SK-N-SH (cell line): Measurements from ENCODE around the gene TGFA. TPM values are rescaled to one million over a fixed set of nuclear protein-coding genes. Genes with fewer than 3 reads are reported as not detected.
A peak's percentile ranks its signal among the peaks of the same experiment; 100 is the strongest.

Experiments used
- CTCF ChIA-PET: fragments of 300-600, 350-600 bp; formaldehyde crosslinking; extraction: SDS; loops from one replicate; lab custom pipeline; 2021; lab: Yijun Ruan, JAX
- POLR2A ChIA-PET: fragments of 350-600 bp; sonication (Branson Sonifier 250); formaldehyde crosslinking; extraction: SDS; loops from one replicate; lab custom pipeline; 2020; ENCODE audit warnings: antibody characterized with exemption, inconsistent platforms; lab: Yijun Ruan, JAX
- DNase-seq: peaks from one replicate; pipeline ENCODE4 v3.0.0; 2012
- H2AFZ ChIP-seq: fragments of 200-600 bp; sonication (generic); 2 replicates; pipeline ENCODE4 v1.8.1; 2016; ENCODE audit warnings: antibody characterized with exemption, mild to moderate bottlenecking, low read depth
- H3F3A ChIP-seq: fragments of 200-600 bp; sonication (generic); replicated peaks from 2 replicates; pipeline ENCODE3; 2016; ENCODE audit warnings: antibody characterized with exemption, mild to moderate bottlenecking; ENCODE audit not compliant: insufficient read depth
- H3K27ac ChIP-seq, 2 experiments: fragments of 200-500 bp in 1 of 2; fragments of 200-600 bp in 1 of 2; sonication (Bioruptor generic) in 1 of 2; sonication (generic), shearing (Covaris generic) in 1 of 2; 2 replicates each; pipeline versions ENCODE4 v1.5.1 to v1.6.1; 2014 to 2016; ENCODE audit warnings: low read depth in 2 of 2, inconsistent platforms in 1 of 2, low read length in 1 of 2, mild to moderate bottlenecking in 1 of 2, mixed read lengths in 1 of 2
- H3K27me3 ChIP-seq: fragments of 200-600 bp; sonication (generic), shearing (Covaris generic); 2 replicates; pipeline ENCODE4 v1.6.1; 2016; ENCODE audit warnings: mixed run types; ENCODE audit not compliant: insufficient read depth
- H3K36me3 ChIP-seq, 2 experiments: fragments of 200-500 bp in 1 of 2; fragments of 200-600 bp in 1 of 2; sonication (Bioruptor generic) in 1 of 2; sonication (generic) in 1 of 2; replicated peaks in 1 of 2; 2 replicates each; pipeline versions ENCODE3 to v1.5.1; 2014 to 2016; ENCODE audit warnings: low read length in 1 of 2, mild to moderate bottlenecking in 1 of 2; ENCODE audit not compliant: insufficient read depth in 2 of 2, control insufficient read depth in 1 of 2
- H3K4me1 ChIP-seq, 2 experiments: fragments of 200-500 bp in 1 of 2; fragments of 200-600 bp in 1 of 2; sonication (Bioruptor generic) in 1 of 2; sonication (generic), shearing (Covaris generic) in 1 of 2; 2 replicates each; pipeline versions ENCODE4 v1.5.1 to v1.6.1; 2014 to 2016; ENCODE audit warnings: low read depth in 1 of 2, low read length in 1 of 2, mixed run types in 1 of 2; ENCODE audit not compliant: insufficient read depth in 2 of 2, control insufficient read depth in 1 of 2
- H3K4me2 ChIP-seq: fragments of 200-600 bp; sonication (generic), shearing (Covaris generic); 2 replicates; pipeline ENCODE4 v1.6.1; 2017; ENCODE audit warnings: mixed run types
- H3K4me3 ChIP-seq, 2 experiments: fragments of 200-500 bp in 1 of 2; fragments of 200-600 bp in 1 of 2; sonication (Bioruptor generic) in 1 of 2; sonication (generic), shearing (Covaris generic) in 1 of 2; 2 replicates each; pipeline versions ENCODE4 v1.5.1 to v1.8.1; 2014 to 2016; ENCODE audit warnings: low read depth in 2 of 2, inconsistent platforms in 1 of 2, low read length in 1 of 2, mild to moderate bottlenecking in 1 of 2, mixed read lengths in 1 of 2, moderate library complexity in 1 of 2
- H3K79me2 ChIP-seq: fragments of 200-600 bp; sonication (generic); 2 replicates; pipeline ENCODE4 v1.8.1; 2017; ENCODE audit warnings: mild to moderate bottlenecking; ENCODE audit not compliant: insufficient read depth
- H3K9ac ChIP-seq: fragments of 200-600 bp; sonication (generic); 2 replicates; pipeline ENCODE4 v1.6.1; 2017; ENCODE audit warnings: mixed run types
- H3K9me2 ChIP-seq: fragments of 200-600 bp; sonication (generic); 2 replicates; pipeline ENCODE4 v1.6.1; 2017; ENCODE audit warnings: mixed run types
- H3K9me3 ChIP-seq: fragments of 200-600 bp; sonication (generic); 2 replicates; pipeline ENCODE4 v1.6.1; 2017; ENCODE audit warnings: mixed run types, mild to moderate bottlenecking, moderate library complexity
- H4K20me1 ChIP-seq: fragments of 200-600 bp; sonication (generic); 2 replicates; pipeline ENCODE4 v1.6.1; 2017; ENCODE audit warnings: mild to moderate bottlenecking, mixed run types; ENCODE audit not compliant: insufficient read depth
- CHD2 ChIP-seq: fragments of 150-350 bp; IDR thresholded peaks from 2 replicates; pipeline ENCODE4 v1.6.1; 2018; ENCODE audit warnings: low read length; ENCODE audit not compliant: partially characterized antibody
- EP300 ChIP-seq, 2 experiments: IDR thresholded peaks; 2 replicates each; pipeline versions ENCODE4 v1.4.0 to v1.6.1; 2012; ENCODE audit warnings: borderline replicate concordance in 1 of 2, low read depth in 1 of 2, low read length in 1 of 2
- EZH2phosphoT487 ChIP-seq: fragments of 200-600 bp; sonication (generic); IDR thresholded peaks from 2 replicates; pipeline ENCODE4 v1.6.1; 2017; ENCODE audit warnings: low read depth, mixed run types, mild to moderate bottlenecking, antibody characterized with exemption, moderate library complexity, borderline replicate concordance
- JUND ChIP-seq: IDR thresholded peaks from 2 replicates; pipeline ENCODE4 v1.4.0; 2012
- MEF2A ChIP-seq: IDR thresholded peaks from 2 replicates; pipeline ENCODE4 v1.4.0; 2012; ENCODE audit warnings: low read depth, borderline replicate concordance
- MXI1 ChIP-seq: IDR thresholded peaks from 2 replicates; pipeline ENCODE4 v1.6.1; 2012; ENCODE audit warnings: mild to moderate bottlenecking, low read depth, low read length, improper control_type of control experiment
- NRF1 ChIP-seq: IDR thresholded peaks from 2 replicates; pipeline ENCODE4 v1.6.1; 2012; ENCODE audit warnings: low read depth, mild to moderate bottlenecking, low read length
- RXRA ChIP-seq: IDR thresholded peaks from 2 replicates; pipeline ENCODE4 v1.4.0; 2012; ENCODE audit warnings: low read depth, mild to moderate bottlenecking, borderline replicate concordance
- TCF12 ChIP-seq: IDR thresholded peaks from 2 replicates; pipeline ENCODE4 v1.4.0; 2012
- YY1 ChIP-seq: IDR thresholded peaks from 2 replicates; pipeline ENCODE4 v1.4.0; 2012; ENCODE audit warnings: low read depth, mild to moderate bottlenecking
- WGBS: methylation state at CpG from one replicate; pipeline ENCODE4 v1.1.6; 2017; ENCODE audit warnings: low lambda C conversion rate; 5-methylcytosine and 5-hydroxymethylcytosine counted together
- polyA plus RNA-seq, 3 experiments: library from polyadenylated mRNA; depleted of rRNA; stranded (reverse); fragments of >200 nt; gene quantifications; 2 replicates each; pipeline ENCODE4 v1.2.3, GENCODE V29; 2012
- TF ChIP-seq, protein P1 (sequence below): IDR thresholded peaks from 2 replicates; pipeline ENCODE4 v1.4.0; 2012; ENCODE audit warnings: low read depth, borderline replicate concordance
- TF ChIP-seq, protein P2 (sequence below): IDR thresholded peaks from 2 replicates; pipeline ENCODE4 v1.4.0; 2012; ENCODE audit warnings: low read depth
- TF ChIP-seq, protein P3 (sequence below): fragments of 150-350 bp; IDR thresholded peaks from 2 replicates; pipeline ENCODE4 v1.6.1; 2017; ENCODE audit warnings: antibody characterized with exemption, low read length, low read depth, borderline replicate concordance
- TF ChIP-seq, protein P4 (sequence below): IDR thresholded peaks from 2 replicates; pipeline ENCODE4 v1.4.0; 2012; ENCODE audit warnings: low read depth, borderline replicate concordance

TGFA gene
- polyA plus RNA-seq, 1 of the 3 experiments (the other 2 are of a cell fraction), result not detected

DNA sequence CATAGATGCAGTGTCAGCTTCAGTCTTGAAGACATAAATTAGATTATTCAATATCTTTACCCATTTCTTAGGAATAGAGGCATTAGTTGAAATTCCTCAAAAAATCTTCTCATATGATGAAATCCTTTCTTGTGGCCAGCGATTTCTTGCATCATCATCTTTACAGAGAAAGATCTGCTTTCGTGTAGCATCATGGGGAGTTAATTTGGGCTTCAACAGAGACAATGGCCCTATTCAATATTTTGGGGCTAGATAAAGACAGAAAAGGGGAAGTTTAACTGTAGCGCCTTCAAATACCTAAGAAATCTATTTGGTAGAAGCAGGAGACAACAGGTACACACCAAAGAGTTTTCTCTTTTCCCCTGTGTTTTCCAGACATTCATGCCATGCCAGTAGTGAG, 73.8 kb downstream of the TGFA start:
- ChIA-PET POLR2A (no interaction called here), CTCF (interaction anchor here (1.1 to 1.7 kb wide), 3 partner anchors 9 to 138 kb away, joined by 3 to 5 read pairs (median 3); no protein-coding TSS in a partner anchor)
- WGBS, result 52% methylated on average over 3 of the region's 3 CpGs
- no peak overlapping the region for H3K4me2 ChIP-seq
- H3K36me3 ChIP-seq, result no peaks in the 10 kb centered on the region
- no peak overlapping the region for H3K27ac ChIP-seq
- no peak overlapping the region for H2AFZ ChIP-seq
- no peaks in the 10 kb centered on the region for H4K20me1 ChIP-seq
- no peaks in the 10 kb centered on the region for H3F3A ChIP-seq
- no peak overlapping the region for H3K9ac ChIP-seq
- H3K27me3 ChIP-seq, result no peaks in the 10 kb centered on the region
- H3K9me2 ChIP-seq, result no peaks in the 10 kb centered on the region
- TF ChIP-seq, protein P1, sequence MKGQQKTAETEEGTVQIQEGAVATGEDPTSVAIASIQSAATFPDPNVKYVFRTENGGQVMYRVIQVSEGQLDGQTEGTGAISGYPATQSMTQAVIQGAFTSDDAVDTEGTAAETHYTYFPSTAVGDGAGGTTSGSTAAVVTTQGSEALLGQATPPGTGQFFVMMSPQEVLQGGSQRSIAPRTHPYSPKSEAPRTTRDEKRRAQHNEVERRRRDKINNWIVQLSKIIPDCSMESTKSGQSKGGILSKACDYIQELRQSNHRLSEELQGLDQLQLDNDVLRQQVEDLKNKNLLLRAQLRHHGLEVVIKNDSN, result no peak
- TF ChIP-seq TCF12, result no peak
- TF ChIP-seq RXRA, result no peak
- no peak for TF ChIP-seq CHD2
- TF ChIP-seq MEF2A, result no peak
- no peak for TF ChIP-seq EZH2phosphoT487
- no peak for TF ChIP-seq JUND
- no peak for TF ChIP-seq YY1
- TF ChIP-seq, protein P2, sequence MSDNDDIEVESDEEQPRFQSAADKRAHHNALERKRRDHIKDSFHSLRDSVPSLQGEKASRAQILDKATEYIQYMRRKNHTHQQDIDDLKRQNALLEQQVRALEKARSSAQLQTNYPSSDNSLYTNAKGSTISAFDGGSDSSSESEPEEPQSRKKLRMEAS, result no peak
- no peak for TF ChIP-seq NRF1
- TF ChIP-seq, all 33 proteins: peak for 0
- no peaks in the 10 kb centered on the region for H3K9me3 ChIP-seq
- H3K4me1 ChIP-seq, result no peaks in the 10 kb centered on the region
- DNase-seq, result no peak
- H3K4me3 ChIP-seq, result no peak overlapping the region
- no peaks in the 10 kb centered on the region for H3K79me2 ChIP-seq

DNA sequence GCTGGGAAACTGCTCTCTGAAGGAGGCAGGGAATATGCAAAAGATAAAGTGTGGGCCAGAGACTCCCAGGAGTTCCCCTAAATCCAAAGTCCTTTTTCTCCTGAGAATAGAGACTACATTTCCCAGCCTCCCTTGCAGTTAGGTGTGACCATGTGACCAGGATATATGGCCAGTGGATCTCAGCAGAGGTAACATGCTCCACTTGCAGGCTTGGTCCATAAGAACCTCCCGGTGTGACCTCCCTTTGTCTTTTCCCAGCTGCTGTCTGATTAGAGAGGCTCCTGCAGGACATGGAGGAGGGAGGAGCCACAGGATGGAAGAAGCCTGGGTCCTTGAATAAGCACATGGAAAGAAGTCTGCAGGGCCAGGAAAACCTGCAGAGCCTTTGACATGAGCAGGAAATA, 76.2 kb downstream of the TGFA start:
- no peaks in the 10 kb centered on the region for H3K9me2 ChIP-seq
- ChIA-PET POLR2A (no interaction called here), CTCF (no interaction called here)
- H3K27me3 ChIP-seq, result no peaks in the 10 kb centered on the region
- H3K36me3 ChIP-seq, result no peaks in the 10 kb centered on the region
- H2AFZ ChIP-seq, result no peak overlapping the region
- no peak overlapping the region for H3K9ac ChIP-seq
- no peak for DNase-seq
- no peaks in the 10 kb centered on the region for H4K20me1 ChIP-seq
- peaks cover 0 to 13% of the 10 kb centered on the region in 2 experiments; a peak in 2 of 4 replicates for H3K4me1 ChIP-seq
- TF ChIP-seq, protein P3, sequence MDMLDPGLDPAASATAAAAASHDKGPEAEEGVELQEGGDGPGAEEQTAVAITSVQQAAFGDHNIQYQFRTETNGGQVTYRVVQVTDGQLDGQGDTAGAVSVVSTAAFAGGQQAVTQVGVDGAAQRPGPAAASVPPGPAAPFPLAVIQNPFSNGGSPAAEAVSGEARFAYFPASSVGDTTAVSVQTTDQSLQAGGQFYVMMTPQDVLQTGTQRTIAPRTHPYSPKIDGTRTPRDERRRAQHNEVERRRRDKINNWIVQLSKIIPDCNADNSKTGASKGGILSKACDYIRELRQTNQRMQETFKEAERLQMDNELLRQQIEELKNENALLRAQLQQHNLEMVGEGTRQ, result no peak
- TF ChIP-seq, protein P1, result peak; percentile 74
- no peak for TF ChIP-seq EP300 (IDR thresholded peaks at IDR 0.05; ENCODE audit: borderline replicate concordance in 1 of 2, low read depth in 1 of 2, low read length in 1 of 2)
- no peak for TF ChIP-seq MXI1
- TF ChIP-seq, protein P4, sequence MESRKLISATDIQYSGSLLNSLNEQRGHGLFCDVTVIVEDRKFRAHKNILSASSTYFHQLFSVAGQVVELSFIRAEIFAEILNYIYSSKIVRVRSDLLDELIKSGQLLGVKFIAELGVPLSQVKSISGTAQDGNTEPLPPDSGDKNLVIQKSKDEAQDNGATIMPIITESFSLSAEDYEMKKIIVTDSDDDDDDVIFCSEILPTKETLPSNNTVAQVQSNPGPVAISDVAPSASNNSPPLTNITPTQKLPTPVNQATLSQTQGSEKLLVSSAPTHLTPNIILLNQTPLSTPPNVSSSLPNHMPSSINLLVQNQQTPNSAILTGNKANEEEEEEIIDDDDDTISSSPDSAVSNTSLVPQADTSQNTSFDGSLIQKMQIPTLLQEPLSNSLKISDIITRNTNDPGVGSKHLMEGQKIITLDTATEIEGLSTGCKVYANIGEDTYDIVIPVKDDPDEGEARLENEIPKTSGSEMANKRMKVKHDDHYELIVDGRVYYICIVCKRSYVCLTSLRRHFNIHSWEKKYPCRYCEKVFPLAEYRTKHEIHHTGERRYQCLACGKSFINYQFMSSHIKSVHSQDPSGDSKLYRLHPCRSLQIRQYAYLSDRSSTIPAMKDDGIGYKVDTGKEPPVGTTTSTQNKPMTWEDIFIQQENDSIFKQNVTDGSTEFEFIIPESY, result no peak
- H3K27ac ChIP-seq, result no peak overlapping the region
- WGBS, result 60% methylated on average over 1 of the region's 1 CpG
- H3F3A ChIP-seq, result no peaks in the 10 kb centered on the region
- no peak overlapping the region for H3K4me2 ChIP-seq
- H3K4me3 ChIP-seq, result no peak overlapping the region
- H3K79me2 ChIP-seq, result no peaks in the 10 kb centered on the region
- H3K9me3 ChIP-seq, result no peaks in the 10 kb centered on the region
